Astrocyte (in vitro differentiated cells and primary cell): ENCODE data around the gene RAE1.
"Not testable (repeated sequence)": the region's sequence is repeated elsewhere in the genome, so short reads cannot be mapped to it uniquely, and the experiment has no call there.

Experiments
- EZH2 ChIP-seq: IDR thresholded peaks from 2 replicates; pipeline ENCODE4 v1.6.1; 2012; ENCODE audit warnings: mild to moderate bottlenecking, low read length, inconsistent platforms; ENCODE audit not compliant: insufficient read depth
- TF ChIP-seq, protein P1 (sequence below): IDR thresholded peaks from 2 replicates; pipeline ENCODE4 v1.5.1; 2011; ENCODE audit warnings: low read depth, mild to moderate bottlenecking, inconsistent platforms, low read length, moderate library complexity; ENCODE audit not compliant: insufficient read depth

- TF ChIP-seq, protein P1, sequence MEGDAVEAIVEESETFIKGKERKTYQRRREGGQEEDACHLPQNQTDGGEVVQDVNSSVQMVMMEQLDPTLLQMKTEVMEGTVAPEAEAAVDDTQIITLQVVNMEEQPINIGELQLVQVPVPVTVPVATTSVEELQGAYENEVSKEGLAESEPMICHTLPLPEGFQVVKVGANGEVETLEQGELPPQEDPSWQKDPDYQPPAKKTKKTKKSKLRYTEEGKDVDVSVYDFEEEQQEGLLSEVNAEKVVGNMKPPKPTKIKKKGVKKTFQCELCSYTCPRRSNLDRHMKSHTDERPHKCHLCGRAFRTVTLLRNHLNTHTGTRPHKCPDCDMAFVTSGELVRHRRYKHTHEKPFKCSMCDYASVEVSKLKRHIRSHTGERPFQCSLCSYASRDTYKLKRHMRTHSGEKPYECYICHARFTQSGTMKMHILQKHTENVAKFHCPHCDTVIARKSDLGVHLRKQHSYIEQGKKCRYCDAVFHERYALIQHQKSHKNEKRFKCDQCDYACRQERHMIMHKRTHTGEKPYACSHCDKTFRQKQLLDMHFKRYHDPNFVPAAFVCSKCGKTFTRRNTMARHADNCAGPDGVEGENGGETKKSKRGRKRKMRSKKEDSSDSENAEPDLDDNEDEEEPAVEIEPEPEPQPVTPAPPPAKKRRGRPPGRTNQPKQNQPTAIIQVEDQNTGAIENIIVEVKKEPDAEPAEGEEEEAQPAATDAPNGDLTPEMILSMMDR, result not testable (repeated sequence)
- TF ChIP-seq EZH2, result not testable (repeated sequence)
These were observed 68.4 kb downstream of the RAE1 start for GRCh38 chr20:57419479-57419878.
